Kidney glomerular epithelial cell (primary cell): ENCODE measurements around the gene ZNF791.
"Not testable (repeated sequence)": the region's sequence is repeated elsewhere in the genome, so short reads cannot be mapped to it uniquely, and the experiment has no call there.

ENCODE experiments used
- DNase-seq: peaks from one replicate; lab custom pipeline; 2025; lab: John Stamatoyannopoulos, UW

Gene ZNF791

GRCh38 chr19:12610540-12611360 is at the start of gene ZNF791, which contains the start of gene ZNF490:
TSS of gene ZNF791 (plus strand) at chr19:12610920. CDS start at chr19:12611080, 160 bp downstream.
TSS of gene ZNF490 (minus strand) at chr19:12610813. CDS start at chr19:12610680, 133 bp downstream.
- DNase-seq, result peak; percentile 94

- DNase-seq, result peak; percentile 78
Observed at GRCh38 chr19:12564016-12564664, 46.6 kb upstream of the ZNF791 start.

GRCh38 chr19:12566380-12566779 is 44.3 kb upstream of the ZNF791 start:
- not testable (repeated sequence) for DNase-seq

- DNase-seq, result no peak
Observed at GRCh38 chr19:12567951-12568350, 42.8 kb upstream of the ZNF791 start.

- DNase-seq, result no peak
Observed at GRCh38 chr19:12574036-12574435, 36.7 kb upstream of the ZNF791 start.

- no peak for DNase-seq
Observed at GRCh38 chr19:12578641-12579040, 32.1 kb upstream of the ZNF791 start.

- peak; percentile 74 for DNase-seq
Observed at GRCh38 chr19:12580180-12580694, 30.5 kb upstream of the ZNF791 start.

- DNase-seq, result no peak
Observed at GRCh38 chr19:12581100-12581499, 29.6 kb upstream of the ZNF791 start.

- no peak for DNase-seq
Observed at GRCh38 chr19:12596485-12596884, 14.2 kb upstream of the ZNF791 start.

- DNase-seq, result no peak
Observed at GRCh38 chr19:12596927-12597548, 13.7 kb upstream of the ZNF791 start.

- DNase-seq, result no peak
Observed at GRCh38 chr19:12597594-12597993, 13.1 kb upstream of the ZNF791 start.

GRCh38 chr19:12603714-12604113 is 7.0 kb upstream of the ZNF791 start:
- DNase-seq, result no peak

GRCh38 chr19:12606796-12607195 is 3.9 kb upstream of the ZNF791 start:
- no peak for DNase-seq

- no peak for DNase-seq
Observed at GRCh38 chr19:12607631-12608030, 3.1 kb upstream of the ZNF791 start.

- DNase-seq, result peak; percentile 60
Observed at GRCh38 chr19:12611361-12611699, 610 bp downstream of the ZNF791 start.

GRCh38 chr19:12617646-12618045 is 6.9 kb downstream of the ZNF791 start:
- no peak for DNase-seq

GRCh38 chr19:12621253-12622024 is 10.7 kb downstream of the ZNF791 start:
- DNase-seq, result not testable (repeated sequence)

GRCh38 chr19:12623361-12624031 is 12.8 kb downstream of the ZNF791 start:
- no peak for DNase-seq

- no peak for DNase-seq
Observed at GRCh38 chr19:12626958-12627357, 16.2 kb downstream of the ZNF791 start.

- no peak for DNase-seq
Observed at GRCh38 chr19:12628040-12629022, 17.6 kb downstream of the ZNF791 start.
